Gastrocnemius medialis (tissue), 4 donors: ENCODE measurements around the gene PAPOLA. TPM values are rescaled to one million over a fixed set of nuclear protein-coding genes. Genes with fewer than 3 reads are reported as not detected.

ENCODE experiments used
- ATAC-seq, 2 donors: fragments of 150-250 bp; one replicate each; pipeline ENCODE4 v1.9.1; 2016
- DNase-seq, 2 donors: peaks; one replicate each; pipeline ENCODE4 v3.0.0-alpha.2; 2019
- H3K27ac ChIP-seq, 4 donors: fragments of 200-600 bp; sonication (generic); 1 replicate in 1 of 4; 2 replicates in 3 of 4; pipeline ENCODE4 v1.5.1; 2016 to 2018; ENCODE audit warnings: mild to moderate bottlenecking in 2 of 4, moderate library complexity in 1 of 4
- H3K27me3 ChIP-seq, 3 donors: fragments of 200-600 bp; sonication (generic) in 2 of 3; 1 replicate in 1 of 3; 2 replicates in 2 of 3; pipeline versions ENCODE4 v1.5.1 to v1.6.0; 2016 to 2019; ENCODE audit warnings: mild to moderate bottlenecking in 1 of 3, moderate library complexity in 1 of 3
- H3K36me3 ChIP-seq, 2 donors: fragments of 200-600 bp; sonication (generic) in 1 of 2; one replicate each; pipeline ENCODE4 v1.5.1; 2017 to 2018
- H3K4me1 ChIP-seq, 2 donors: fragments of 200-600 bp; sonication (generic) in 1 of 2; one replicate each; pipeline ENCODE4 v1.5.1; 2016 to 2017; ENCODE audit warnings: mild to moderate bottlenecking in 2 of 2
- H3K4me3 ChIP-seq, 4 donors: fragments of 200-600 bp; sonication (generic) in 3 of 4; 1 replicate in 1 of 4; 2 replicates in 3 of 4; pipeline ENCODE4 v1.5.1; 2016 to 2019; ENCODE audit warnings: mild to moderate bottlenecking in 2 of 4
- H3K9me3 ChIP-seq, 3 donors: fragments of 200-600 bp; sonication (generic) in 2 of 3; 1 replicate in 1 of 3; 2 replicates in 2 of 3; pipeline ENCODE4 v1.5.1; 2016 to 2019
- POLR2A ChIP-seq, 2 donors: fragments of 450-650 bp; IDR thresholded peaks; one replicate each; pipeline ENCODE4 v1.6.1; 2017; ENCODE audit warnings: antibody characterized with exemption in 2 of 2, mild to moderate bottlenecking in 2 of 2, moderate library complexity in 2 of 2
- in situ Hi-C, 4 donors: fragments of 200-750 bp; cut with MboI; loops; one replicate each; pipeline versions ENCODE4 v1.15.0 to v1.8.0; 2017; ENCODE audit warnings: low sequenced_read_pairs in 4 of 4
- intact Hi-C: fragments of 100-400 bp; cut with DNase I; formaldehyde crosslinking; loops from one replicate; pipeline ENCODE4 v1.15.1; 2023; ENCODE audit warnings: low total_unique reads
- total RNA-seq, 4 donors: library from RNA; depleted of rRNA; stranded (reverse); fragments of >200 nt; gene quantifications; one replicate each; pipeline versions ENCODE4 v1.1.0 to v1.2.3, GENCODE V29; 2016
- TF ChIP-seq, protein P1 (sequence below), 5 experiments: fragments of 450-650 bp in 3 of 5; fragments of 200-600 bp in 2 of 5; sonication (generic) in 2 of 5; IDR thresholded peaks in 4 of 5; conservative IDR thresholded peaks in 1 of 5; 1 replicate in 4 of 5; 2 replicates in 1 of 5; pipeline ENCODE4 v1.5.1; 2016 to 2019; ENCODE audit warnings: antibody characterized with exemption in 5 of 5, mild to moderate bottlenecking in 3 of 5, moderate library complexity in 3 of 5

Gene PAPOLA
- total RNA-seq, 4 donors from 2014 or later, result 41.5 to 66.4 (median 50.7) TPM

DNA sequence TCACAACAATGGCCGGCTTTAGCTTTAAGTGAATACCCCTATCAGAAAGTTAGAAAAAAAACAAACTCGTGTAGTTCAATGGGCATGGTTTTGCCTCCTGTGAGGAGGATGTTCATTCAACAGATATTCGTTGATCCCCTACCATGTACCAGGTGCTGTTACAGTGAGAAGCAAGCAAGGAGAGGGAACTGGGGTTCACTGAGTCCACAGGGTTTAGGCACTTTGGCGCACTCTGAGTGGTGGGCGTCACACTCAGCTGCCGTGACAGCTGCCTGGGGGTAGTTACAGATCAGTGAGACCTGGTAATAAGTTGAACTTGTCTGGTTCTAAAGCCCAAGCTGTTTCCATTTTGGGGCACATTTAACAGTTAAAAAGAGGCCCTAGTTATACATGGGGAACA lies 74.2 kb downstream of the PAPOLA start:
- Histone ChIP-seq H3K4me1 (peaks cover 16% of the 10 kb centered on the region in 2 donors), H3K27me3 (no peaks in the 10 kb centered on the region), H3K36me3 (peaks cover 0 to 4% of the 10 kb centered on the region in 2 donors), H3K4me3 (no peak overlapping the region), H3K27ac (no peak overlapping the region), H3K9me3 (no peaks in the 10 kb centered on the region)
- DNase-seq, result no peak
- in situ Hi-C loops (no loop called here), intact Hi-C loops (no loop called here)
- ATAC-seq, result no peak
- TF ChIP-seq, protein P1, sequence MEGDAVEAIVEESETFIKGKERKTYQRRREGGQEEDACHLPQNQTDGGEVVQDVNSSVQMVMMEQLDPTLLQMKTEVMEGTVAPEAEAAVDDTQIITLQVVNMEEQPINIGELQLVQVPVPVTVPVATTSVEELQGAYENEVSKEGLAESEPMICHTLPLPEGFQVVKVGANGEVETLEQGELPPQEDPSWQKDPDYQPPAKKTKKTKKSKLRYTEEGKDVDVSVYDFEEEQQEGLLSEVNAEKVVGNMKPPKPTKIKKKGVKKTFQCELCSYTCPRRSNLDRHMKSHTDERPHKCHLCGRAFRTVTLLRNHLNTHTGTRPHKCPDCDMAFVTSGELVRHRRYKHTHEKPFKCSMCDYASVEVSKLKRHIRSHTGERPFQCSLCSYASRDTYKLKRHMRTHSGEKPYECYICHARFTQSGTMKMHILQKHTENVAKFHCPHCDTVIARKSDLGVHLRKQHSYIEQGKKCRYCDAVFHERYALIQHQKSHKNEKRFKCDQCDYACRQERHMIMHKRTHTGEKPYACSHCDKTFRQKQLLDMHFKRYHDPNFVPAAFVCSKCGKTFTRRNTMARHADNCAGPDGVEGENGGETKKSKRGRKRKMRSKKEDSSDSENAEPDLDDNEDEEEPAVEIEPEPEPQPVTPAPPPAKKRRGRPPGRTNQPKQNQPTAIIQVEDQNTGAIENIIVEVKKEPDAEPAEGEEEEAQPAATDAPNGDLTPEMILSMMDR (IDR thresholded peaks at IDR 0.05 in 4 of 5, conservative IDR thresholded peaks at IDR 0.05 in 1 of 5), result no peak
- TF ChIP-seq POLR2A (IDR thresholded peaks at IDR 0.05), result no peak

- H3K27ac ChIP-seq, result no peak overlapping the region
- H3K4me1 ChIP-seq, result peaks cover 16% of the 10 kb centered on the region in 2 donors
- ATAC-seq (no peak), DNase-seq (no peak)
- intact Hi-C loops, result no loop called here
- peaks cover 0 to 4% of the 10 kb centered on the region in 2 donors for H3K36me3 ChIP-seq
- no peak for TF ChIP-seq POLR2A (IDR thresholded peaks at IDR 0.05)
- TF ChIP-seq, protein P1 (IDR thresholded peaks at IDR 0.05 in 4 of 5, conservative IDR thresholded peaks at IDR 0.05 in 1 of 5), result no peak
- in situ Hi-C loops, result no loop called here
- no peaks in the 10 kb centered on the region for H3K9me3 ChIP-seq
- H3K27me3 ChIP-seq, result no peaks in the 10 kb centered on the region
- no peak overlapping the region for H3K4me3 ChIP-seq
Observed at GRCh38 chr14:96576937-96577336, 74.8 kb downstream of the PAPOLA start.

DNA sequence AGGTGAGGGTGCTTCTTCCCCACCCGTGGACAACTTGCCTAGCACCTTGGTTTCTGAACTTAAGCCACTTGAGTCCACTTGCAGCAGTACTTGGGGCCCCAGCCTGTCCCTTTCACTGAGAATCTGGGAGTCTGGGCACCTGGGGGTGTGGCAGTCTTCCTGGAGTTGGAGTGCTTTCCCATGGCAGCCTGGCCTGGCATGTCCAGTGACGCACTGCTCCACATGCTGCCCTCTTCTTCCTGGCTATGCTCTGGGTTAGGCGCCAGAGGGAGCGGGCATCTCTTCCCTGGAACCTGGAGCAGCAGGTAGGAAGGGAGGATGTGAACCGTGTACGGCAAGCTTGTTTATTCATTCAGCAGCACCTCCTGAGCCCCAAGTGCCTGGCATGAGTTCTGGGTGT lies 76.4 kb downstream of the PAPOLA start:
- H3K4me3 ChIP-seq, result no peak overlapping the region
- DNase-seq, result no peak
- in situ Hi-C loops, result no loop called here
- ATAC-seq, result no peak
- no peaks in the 10 kb centered on the region for H3K9me3 ChIP-seq
- intact Hi-C loops, result no loop called here
- no peaks in the 10 kb centered on the region for H3K36me3 ChIP-seq
- TF ChIP-seq, protein P1 (IDR thresholded peaks at IDR 0.05 in 4 of 5, conservative IDR thresholded peaks at IDR 0.05 in 1 of 5), result no peak
- no peak for TF ChIP-seq POLR2A (IDR thresholded peaks at IDR 0.05)
- H3K27me3 ChIP-seq, result peaks cover 0 to under 1% (median 0%) of the 10 kb centered on the region in 3 donors
- no peak overlapping the region for H3K27ac ChIP-seq
- peaks cover 16% of the 10 kb centered on the region in 2 donors for H3K4me1 ChIP-seq

DNA sequence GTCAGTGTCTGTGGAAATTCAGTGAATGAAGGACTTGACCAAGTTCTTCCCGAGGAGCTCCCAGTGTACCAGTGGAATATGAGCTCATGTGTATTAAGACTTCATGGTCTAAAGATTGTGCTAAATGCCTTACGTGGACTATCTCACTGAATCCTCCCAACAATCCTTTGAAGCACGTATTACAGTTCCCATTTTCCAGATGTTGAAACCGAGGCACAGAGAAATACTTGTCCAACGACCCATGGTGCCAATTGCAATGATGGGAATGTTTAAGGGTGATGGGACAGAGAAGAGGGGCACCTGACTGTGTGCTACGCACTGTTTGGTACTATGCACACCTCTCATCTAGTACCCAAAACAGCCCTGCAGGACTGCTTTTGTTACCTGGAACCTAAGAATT lies 77.2 kb downstream of the PAPOLA start:
- TF ChIP-seq, protein P1 (IDR thresholded peaks at IDR 0.05 in 4 of 5, conservative IDR thresholded peaks at IDR 0.05 in 1 of 5), result no peak
- no peak for TF ChIP-seq POLR2A (IDR thresholded peaks at IDR 0.05)
- ATAC-seq (no peak), DNase-seq (no peak)
- Histone ChIP-seq H3K36me3 (no peaks in the 10 kb centered on the region), H3K27ac (no peak overlapping the region), H3K9me3 (no peaks in the 10 kb centered on the region), H3K27me3 (peaks cover 0 to 7% (median 3%) of the 10 kb centered on the region in 3 donors), H3K4me1 (peaks cover 9 to 11% of the 10 kb centered on the region in 2 donors), H3K4me3 (no peak overlapping the region)
- intact Hi-C loops, result no loop called here
- in situ Hi-C loops, result no loop called here

GRCh38 chr14:96579855-96580254 lies 77.7 kb downstream of the PAPOLA start:
- in situ Hi-C loops, result no loop called here

More at GRCh38 chr14:96579855-96580254, 77.7 kb downstream of the PAPOLA start:
- H3K27me3 ChIP-seq, result peaks cover 0 to 7% (median 6%) of the 10 kb centered on the region in 3 donors
- DNase-seq, result no peak
- H3K36me3 ChIP-seq, result no peaks in the 10 kb centered on the region
- no peaks in the 10 kb centered on the region for H3K9me3 ChIP-seq
- H3K4me1 ChIP-seq, result peaks cover 4 to 6% of the 10 kb centered on the region in 2 donors
- TF ChIP-seq, protein P1 (IDR thresholded peaks at IDR 0.05 in 4 of 5, conservative IDR thresholded peaks at IDR 0.05 in 1 of 5), result no peak
- no peak for TF ChIP-seq POLR2A (IDR thresholded peaks at IDR 0.05)
- H3K4me3 ChIP-seq, result no peak overlapping the region
- intact Hi-C loops, result no loop called here
- no peak for ATAC-seq
- H3K27ac ChIP-seq, result no peak overlapping the region
